Right hindlimb (tissue), 1 donor: ENCODE results near the gene SPATC1L.
"Not testable (repeated sequence)": the region's sequence is repeated elsewhere in the genome, so short reads cannot be mapped to it uniquely, and the experiment has no call there.

Experiments used
- DNase-seq: peaks from one replicate; pipeline ENCODE4 v3.0.0-alpha.2; 2018

SPATC1L gene

GRCh38 chr21:46181953-46182547 lies 2.2 kb downstream of the SPATC1L start:
- DNase-seq, result no peak

GRCh38 chr21:46181436-46181835 lies 2.8 kb downstream of the SPATC1L start:
- no peak for DNase-seq

GRCh38 chr21:46180778-46181391 lies 3.4 kb downstream of the SPATC1L start:
- DNase-seq, result no peak

- DNase-seq, result no peak
Observed at GRCh38 chr21:46180079-46180722, 4.1 kb downstream of the SPATC1L start.

- no peak for DNase-seq
Observed at GRCh38 chr21:46179708-46180078, 4.6 kb downstream of the SPATC1L start.

- no peak for DNase-seq
Observed at GRCh38 chr21:46178961-46179360, 5.3 kb downstream of the SPATC1L start.

GRCh38 chr21:46176443-46177129 lies 7.7 kb downstream of the SPATC1L start:
- DNase-seq, result not testable (repeated sequence)

GRCh38 chr21:46173573-46173972 lies 10.7 kb downstream of the SPATC1L start:
- DNase-seq, result no peak

GRCh38 chr21:46172863-46173528 lies 11.3 kb downstream of the SPATC1L start:
- DNase-seq, result peak; percentile 8

- DNase-seq, result peak; percentile 7
Observed at GRCh38 chr21:46171996-46172862, 12.0 kb downstream of the SPATC1L start.

- DNase-seq, result no peak
Observed at GRCh38 chr21:46171585-46171984, 12.7 kb downstream of the SPATC1L start.

GRCh38 chr21:46170436-46171193 lies 13.6 kb downstream of the SPATC1L start:
- DNase-seq, result not testable (repeated sequence)

- peak; percentile 4 for DNase-seq
Observed at GRCh38 chr21:46168659-46169386, 15.4 kb downstream of the SPATC1L start.

- peak; percentile 20 for DNase-seq
Observed at GRCh38 chr21:46168238-46168637, 16.0 kb downstream of the SPATC1L start.

GRCh38 chr21:46165098-46165497 lies 19.2 kb downstream of the SPATC1L start:
- DNase-seq, result no peak

- DNase-seq, result peak; percentile 11
Observed at GRCh38 chr21:46163380-46163779, 20.9 kb downstream of the SPATC1L start.

GRCh38 chr21:46161633-46162592 lies 22.3 kb downstream of the SPATC1L start:
- peak; percentile 32 for DNase-seq

GRCh38 chr21:46160907-46161632 lies 23.2 kb downstream of the SPATC1L start:
- DNase-seq, result peak; percentile 23

GRCh38 chr21:46160657-46160906 lies 23.7 kb downstream of the SPATC1L start:
- no peak for DNase-seq
